Fibroblast of lung (primary cell): ENCODE data around the gene SELENOS. TPM values are rescaled to one million over a fixed set of nuclear protein-coding genes. Genes with fewer than 3 reads are reported as not detected.

Experiments
- DNase-seq, 2 donors: peaks; one replicate each; pipeline versions ENCODE4 v3.0.0 to v3.0.0-alpha.2; 2010; ENCODE audit warnings: low read depth in 2 of 2
- H2AFZ ChIP-seq: 2 replicates; pipeline ENCODE4 v1.5.1; 2012; ENCODE audit warnings: low read length, control low read depth, inconsistent platforms
- H3K27ac ChIP-seq: 2 replicates; pipeline ENCODE4 v1.5.1; 2011; ENCODE audit warnings: low read length, control low read depth; ENCODE audit not compliant: insufficient read depth
- H3K27me3 ChIP-seq: 2 replicates; pipeline ENCODE4 v1.5.1; 2011; ENCODE audit warnings: mild to moderate bottlenecking, low read length; ENCODE audit not compliant: control insufficient read depth, insufficient read depth
- H3K36me3 ChIP-seq: 2 replicates; pipeline ENCODE4 v1.5.1; 2011; ENCODE audit warnings: low read length; ENCODE audit not compliant: control insufficient read depth, insufficient read depth
- H3K4me1 ChIP-seq: 2 replicates; pipeline ENCODE4 v1.5.1; 2011; ENCODE audit warnings: low read length; ENCODE audit not compliant: control insufficient read depth, insufficient read depth; ENCODE audit errors: extremely low read depth
- H3K4me2 ChIP-seq: 2 replicates; pipeline ENCODE4 v1.5.1; 2011; ENCODE audit warnings: low read length, control low read depth; ENCODE audit not compliant: insufficient read depth; ENCODE audit errors: extremely low read depth
- H3K4me3 ChIP-seq, 4 experiments: fragments of 200-600 bp in 1 of 4; sonication (generic) in 1 of 4; replicated peaks in 1 of 4; 2 replicates each; pipeline ENCODE4 v1.5.1; 2011 to 2016; ENCODE audit warnings: low read length in 4 of 4, low read depth in 3 of 4, mild to moderate bottlenecking in 3 of 4, control low read depth in 2 of 4, inconsistent platforms in 1 of 4, mixed read lengths in 1 of 4; ENCODE audit not compliant: insufficient read depth in 1 of 4; ENCODE audit errors: control extremely low read depth in 1 of 4
- H3K79me2 ChIP-seq: 2 replicates; pipeline ENCODE4 v1.5.1; 2012; ENCODE audit warnings: mild to moderate bottlenecking, low read length, inconsistent platforms; ENCODE audit not compliant: control insufficient read depth, insufficient read depth
- H3K9ac ChIP-seq: 2 replicates; pipeline ENCODE4 v1.5.1; 2011; ENCODE audit warnings: mild to moderate bottlenecking, low read length, control low read depth; ENCODE audit not compliant: insufficient read depth
- H3K9me3 ChIP-seq: 2 replicates; pipeline ENCODE4 v1.5.1; 2012; ENCODE audit warnings: low read depth, low read length; ENCODE audit not compliant: control insufficient read depth, insufficient read depth
- H4K20me1 ChIP-seq: 2 replicates; pipeline ENCODE4 v1.5.1; 2011; ENCODE audit warnings: low read length; ENCODE audit not compliant: control insufficient read depth, insufficient read depth; ENCODE audit errors: extremely low read depth
- EZH2 ChIP-seq: IDR thresholded peaks from 2 replicates; pipeline ENCODE4 v1.5.1; 2012; ENCODE audit warnings: low read length, control low read depth, mild to moderate bottlenecking; ENCODE audit errors: missing control alignments
- polyA plus RNA-seq, 2 donors: library from polyadenylated mRNA; depleted of rRNA in 1 of 2; stranded (reverse) in 1 of 2; unstranded in 1 of 2; fragments of >200 nt; gene quantifications; 2 replicates each; pipeline ENCODE4 v1.2.1, GENCODE V29; 2011 to 2012; ENCODE audit warnings: missing spikeins in 1 of 2
- total RNA-seq: library from RNA; depleted of rRNA; stranded (reverse); fragments of >200 nt; gene quantifications from 2 replicates; pipeline ENCODE4 v1.2.1, GENCODE V29; 2014
- TF ChIP-seq, protein P1 (sequence below), 2 donors: IDR thresholded peaks in 1 of 2; conservative IDR thresholded peaks in 1 of 2; 1 replicate in 1 of 2; 2 replicates in 1 of 2; pipeline ENCODE4 v1.5.1; 2011 to 2012; ENCODE audit warnings: low read length in 2 of 2, control low read depth in 1 of 2, inconsistent platforms in 1 of 2, low read depth in 1 of 2, mild to moderate bottlenecking in 1 of 2

SELENOS gene
- total and polyA plus RNA-seq, 2 donors (not counting 1 experiment from before 2014, with no cell fraction given) = 66.2 to 130 TPM

DNA sequence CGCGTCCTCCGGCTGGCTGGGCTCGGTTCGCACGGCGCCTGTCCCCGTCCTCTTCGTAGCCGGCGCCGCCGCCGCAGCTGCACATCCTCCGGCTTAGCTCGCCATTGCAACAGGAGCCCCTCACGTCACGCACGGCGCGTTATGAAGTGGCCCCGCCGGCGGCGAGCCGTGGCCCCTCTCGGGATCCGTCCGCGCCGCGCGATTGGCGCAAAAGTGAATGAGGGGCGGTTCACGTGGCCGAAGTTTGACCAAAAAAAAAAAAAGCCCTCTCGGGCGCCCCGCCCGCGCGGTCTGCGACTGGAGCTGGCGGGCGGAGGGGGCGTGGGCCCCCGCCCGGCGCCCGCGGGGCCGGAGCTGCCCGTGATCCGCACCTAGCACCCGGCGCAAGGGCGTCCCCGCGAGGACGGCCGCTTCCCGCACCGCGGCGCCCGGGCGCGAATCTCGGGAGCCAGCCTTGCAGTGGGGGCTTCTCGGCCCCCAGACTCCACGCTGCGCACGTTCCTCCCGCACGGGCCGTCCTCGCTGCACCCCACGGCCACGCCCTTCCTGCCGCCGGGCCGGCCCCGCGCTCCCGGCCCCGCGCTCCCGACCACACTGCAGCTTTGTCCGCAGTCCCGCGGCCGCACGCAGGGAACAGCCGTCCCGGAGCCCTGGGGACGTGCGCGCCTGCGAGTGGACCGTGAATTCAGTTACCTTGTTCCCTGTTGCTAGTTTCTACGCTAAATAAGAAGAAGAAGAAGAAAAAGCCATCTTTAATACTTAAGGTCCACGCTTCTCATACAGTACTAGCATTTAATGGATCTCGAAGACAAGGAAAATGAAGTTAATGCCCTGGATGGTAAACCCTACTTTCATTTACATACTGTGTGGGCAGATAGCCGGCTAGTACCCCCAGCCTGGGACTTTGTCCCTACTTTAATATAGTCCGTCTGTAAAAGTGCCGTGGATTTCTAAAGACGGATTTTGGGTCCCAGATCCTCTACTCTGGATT lies 25.2 kb downstream of the SELENOS start, which contains the start of gene CHSY1:
Gene CHSY1, minus strand, starts transcription at position 219 of the 991 bp plus-strand sequence. CDS start 592 bp downstream, outside the sequence.
- Histone ChIP-seq H2AFZ (peak within 1 kb of the TSS; percentile 29), H4K20me1 (no peaks in the 10 kb centered on the region), H3K4me2 (peak within 1 kb of the TSS; percentile 99), H3K9ac (peak within 1 kb of the TSS; percentile 87), H3K36me3 (peaks cover 2% of the 10 kb centered on the region), H3K79me2 (peaks cover 42% of the 10 kb centered on the region), H3K4me3 (peak within 1 kb of the TSS; percentile 64 to 94 (median 83)), H3K27ac (peak within 1 kb of the TSS; percentile 91), H3K27me3 (no peaks in the 10 kb centered on the region), H3K9me3 (no peaks in the 10 kb centered on the region), H3K4me1 (peaks cover 12% of the 10 kb centered on the region)
- no peak for TF ChIP-seq EZH2
- TF ChIP-seq, protein P1, sequence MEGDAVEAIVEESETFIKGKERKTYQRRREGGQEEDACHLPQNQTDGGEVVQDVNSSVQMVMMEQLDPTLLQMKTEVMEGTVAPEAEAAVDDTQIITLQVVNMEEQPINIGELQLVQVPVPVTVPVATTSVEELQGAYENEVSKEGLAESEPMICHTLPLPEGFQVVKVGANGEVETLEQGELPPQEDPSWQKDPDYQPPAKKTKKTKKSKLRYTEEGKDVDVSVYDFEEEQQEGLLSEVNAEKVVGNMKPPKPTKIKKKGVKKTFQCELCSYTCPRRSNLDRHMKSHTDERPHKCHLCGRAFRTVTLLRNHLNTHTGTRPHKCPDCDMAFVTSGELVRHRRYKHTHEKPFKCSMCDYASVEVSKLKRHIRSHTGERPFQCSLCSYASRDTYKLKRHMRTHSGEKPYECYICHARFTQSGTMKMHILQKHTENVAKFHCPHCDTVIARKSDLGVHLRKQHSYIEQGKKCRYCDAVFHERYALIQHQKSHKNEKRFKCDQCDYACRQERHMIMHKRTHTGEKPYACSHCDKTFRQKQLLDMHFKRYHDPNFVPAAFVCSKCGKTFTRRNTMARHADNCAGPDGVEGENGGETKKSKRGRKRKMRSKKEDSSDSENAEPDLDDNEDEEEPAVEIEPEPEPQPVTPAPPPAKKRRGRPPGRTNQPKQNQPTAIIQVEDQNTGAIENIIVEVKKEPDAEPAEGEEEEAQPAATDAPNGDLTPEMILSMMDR (conservative IDR thresholded peaks at IDR 0.05 in 1 of 2, IDR thresholded peaks at IDR 0.05 in 1 of 2; ENCODE audit: low read depth in 1 of 2, low read length in 2 of 2) = no peak
- DNase-seq = peak; percentile 94 to 95

- no peaks in the 10 kb centered on the region for H3K27me3 ChIP-seq
- peak overlapping the region; percentile 81 for H3K4me2 ChIP-seq
- H2AFZ ChIP-seq = no peak overlapping the region
- no peak for TF ChIP-seq EZH2
- TF ChIP-seq, protein P1 (conservative IDR thresholded peaks at IDR 0.05 in 1 of 2, IDR thresholded peaks at IDR 0.05 in 1 of 2; ENCODE audit: low read depth in 1 of 2, low read length in 2 of 2) = no peak
- H3K4me3 ChIP-seq = peak overlapping the region; percentile 64 to 94 (median 75)
- peak in 1 of 2 donors; percentile 50 for DNase-seq
- H3K36me3 ChIP-seq = peaks cover 2% of the 10 kb centered on the region
- H3K9ac ChIP-seq = peak overlapping the region; percentile 87
- H3K9me3 ChIP-seq = no peaks in the 10 kb centered on the region
- H3K27ac ChIP-seq = peak overlapping the region; percentile 91
- peaks cover 12% of the 10 kb centered on the region for H3K4me1 ChIP-seq
- peaks cover 52% of the 10 kb centered on the region for H3K79me2 ChIP-seq
- H4K20me1 ChIP-seq = no peaks in the 10 kb centered on the region
Observed at GRCh38 chr15:101250873-101251829, 26.1 kb downstream of the SELENOS start.
